Stimulated activated CD4-positive, alpha-beta T cell treated with anti-CD3 and anti-CD28 coated beads, Interleukin-15, amount 100 ng/mL, for 1 hour (primary cell): ENCODE results near the gene USP46.
A peak's percentile ranks its signal among the peaks of the same experiment; 100 is the strongest.

Source experiments
- DNase-seq, 2 donors: peaks; one replicate each; pipeline ENCODE4 v3.0.0-alpha.2; 2020; ENCODE audit warnings: low read depth in 1 of 2, low spot score in 1 of 2

USP46 gene

GRCh38 chr4:52659001-52659721 is at the start of gene USP46:
Gene USP46, minus strand, starts transcription at chr4:52659301. Its CDS starts 151 bp downstream, at chr4:52659150.
- peak; percentile 6 to 47 for DNase-seq

- no peak for DNase-seq
Observed at GRCh38 chr4:52704661-52705060, 45.6 kb upstream of the USP46 start.

- DNase-seq = no peak
Observed at GRCh38 chr4:52704133-52704532, 45.0 kb upstream of the USP46 start.

- DNase-seq = no peak
Observed at GRCh38 chr4:52701207-52701606, 42.1 kb upstream of the USP46 start.

GRCh38 chr4:52694936-52695335 is 35.8 kb upstream of the USP46 start:
- DNase-seq = no peak

- no peak for DNase-seq
Observed at GRCh38 chr4:52693492-52693891, 34.4 kb upstream of the USP46 start.

- DNase-seq = no peak
Observed at GRCh38 chr4:52689096-52689495, 30.0 kb upstream of the USP46 start.

- no peak for DNase-seq
Observed at GRCh38 chr4:52687696-52688095, 28.6 kb upstream of the USP46 start.

GRCh38 chr4:52685316-52685715 is 26.2 kb upstream of the USP46 start:
- no peak for DNase-seq

GRCh38 chr4:52684896-52685295 is 25.8 kb upstream of the USP46 start:
- DNase-seq = no peak

GRCh38 chr4:52680381-52680780 is 21.3 kb upstream of the USP46 start:
- no peak for DNase-seq

GRCh38 chr4:52676536-52676935 is 17.4 kb upstream of the USP46 start:
- no peak for DNase-seq

- no peak for DNase-seq
Observed at GRCh38 chr4:52675111-52675510, 16.0 kb upstream of the USP46 start.

GRCh38 chr4:52670739-52671138 is 11.6 kb upstream of the USP46 start:
- DNase-seq = no peak

- no peak for DNase-seq
Observed at GRCh38 chr4:52670121-52670520, 11.0 kb upstream of the USP46 start.

GRCh38 chr4:52665592-52665991 is 6.5 kb upstream of the USP46 start:
- DNase-seq = no peak

- no peak for DNase-seq
Observed at GRCh38 chr4:52664479-52664878, 5.4 kb upstream of the USP46 start.

- no peak for DNase-seq
Observed at GRCh38 chr4:52661966-52662690, 3.0 kb upstream of the USP46 start.

- DNase-seq = no peak
Observed at GRCh38 chr4:52660643-52661042, 1.5 kb upstream of the USP46 start.

GRCh38 chr4:52659722-52660261 is 691 bp upstream of the USP46 start:
- DNase-seq = no peak

GRCh38 chr4:52658641-52659000 is 480 bp downstream of the USP46 start:
- DNase-seq = no peak
